ENCODE data around the gene EPB41L1.

GRCh38 chr20:36135159-36135558 lies 19.4 kb upstream of the EPB41L1 start:
- TF ChIP-seq CTCF (IDR thresholded peaks at IDR 0.05 in 8 of 11, conservative IDR thresholded peaks at IDR 0.05 in 3 of 11) = no peak
- TF ChIP-seq POLR2A (IDR thresholded peaks at IDR 0.05) = no peak

All from spleen (tissue), 7 donors.